Lung (tissue), 12 donors: Measurements from ENCODE around the gene HPCA. TPM values are rescaled to one million over a fixed set of nuclear protein-coding genes. Genes with fewer than 3 reads are reported as not detected.

Experiments
- ATAC-seq: fragments of 200-7000 bp; cut with Tn5 transposase; one replicate; pipeline ENCODE4 v1.9.1; 2020; ENCODE audit warnings: moderate number of reproducible peaks; ENCODE audit not compliant: insufficient read depth, low FRiP score
- DNase-seq, 3 donors: peaks; one replicate each; pipeline ENCODE4 v3.0.0-alpha.2; 2013 to 2017
- H3K27ac ChIP-seq, 2 donors: one replicate each; pipeline ENCODE4 v1.5.1; 2013; ENCODE audit warnings: mild to moderate bottlenecking in 2 of 2, moderate library complexity in 2 of 2, control low read depth in 1 of 2, inconsistent platforms in 1 of 2, low read depth in 1 of 2, low read length in 1 of 2
- H3K27me3 ChIP-seq, 3 donors: one replicate each; pipeline ENCODE4 v1.5.1; 2013; ENCODE audit warnings: low read length in 2 of 3; ENCODE audit not compliant: control insufficient read depth in 3 of 3, insufficient read depth in 3 of 3
- H3K36me3 ChIP-seq, 4 donors: one replicate each; pipeline ENCODE4 v1.5.1; 2013; ENCODE audit warnings: low read length in 4 of 4, mild to moderate bottlenecking in 1 of 4, moderate library complexity in 1 of 4; ENCODE audit not compliant: control insufficient read depth in 4 of 4, insufficient read depth in 4 of 4
- H3K4me1 ChIP-seq, 5 donors: one replicate each; pipeline ENCODE4 v1.5.1; 2013; ENCODE audit warnings: low read length in 5 of 5, mild to moderate bottlenecking in 2 of 5, moderate library complexity in 1 of 5; ENCODE audit not compliant: control insufficient read depth in 5 of 5, insufficient read depth in 5 of 5
- H3K4me3 ChIP-seq: one replicate; pipeline ENCODE4 v1.5.1; 2013; ENCODE audit warnings: mild to moderate bottlenecking, control low read depth, moderate library complexity
- H3K9ac ChIP-seq, 2 donors: one replicate each; pipeline ENCODE4 v1.5.1; 2013; ENCODE audit warnings: low read length in 2 of 2, control low read depth in 1 of 2; ENCODE audit not compliant: insufficient read depth in 1 of 2
- H3K9me3 ChIP-seq, 4 donors: one replicate each; pipeline ENCODE4 v1.5.1; 2013; ENCODE audit warnings: low read length in 3 of 4, mild to moderate bottlenecking in 1 of 4, moderate library complexity in 1 of 4; ENCODE audit not compliant: control insufficient read depth in 4 of 4, insufficient read depth in 3 of 4
- WGBS, 2 donors: extraction: QIAGEN DNeasy Blood & Tissue Kit; methylation state at CpG; one replicate each; pipeline ENCODE4 v1.1.7; 2013; 5-methylcytosine and 5-hydroxymethylcytosine counted together
- polyA plus RNA-seq, 2 donors: library from polyadenylated mRNA; stranded (reverse); fragments of 200-250 nt; gene quantifications; one replicate each; pipeline ENCODE4 v1.2.1, GENCODE V29; 2013
- total RNA-seq, 2 donors: library from RNA; depleted of rRNA in 1 of 2; stranded (reverse); fragments of >200 nt in 1 of 2; gene quantifications; one replicate each; pipeline ENCODE4 v1.2.1, GENCODE V29; 2014 to 2021
- TF ChIP-seq, protein P1 (sequence below): IDR thresholded peaks from 2 replicates; pipeline ENCODE4 v1.5.1; 2012; ENCODE audit warnings: mild to moderate bottlenecking; ENCODE audit errors: control extremely low read depth, extremely low read depth
- donor health status: control.
- donor health status: control.
- donor health status: Bipolar disorder and iron deficiency.
- donor health status: healthy.
- donor health status: DM: yes; HTN: yes; CAD: no.

HPCA gene
- total and polyA plus RNA-seq, 4 donors = 0.19 to 1.3 (median 0.40) TPM; not detected in 1

DNA sequence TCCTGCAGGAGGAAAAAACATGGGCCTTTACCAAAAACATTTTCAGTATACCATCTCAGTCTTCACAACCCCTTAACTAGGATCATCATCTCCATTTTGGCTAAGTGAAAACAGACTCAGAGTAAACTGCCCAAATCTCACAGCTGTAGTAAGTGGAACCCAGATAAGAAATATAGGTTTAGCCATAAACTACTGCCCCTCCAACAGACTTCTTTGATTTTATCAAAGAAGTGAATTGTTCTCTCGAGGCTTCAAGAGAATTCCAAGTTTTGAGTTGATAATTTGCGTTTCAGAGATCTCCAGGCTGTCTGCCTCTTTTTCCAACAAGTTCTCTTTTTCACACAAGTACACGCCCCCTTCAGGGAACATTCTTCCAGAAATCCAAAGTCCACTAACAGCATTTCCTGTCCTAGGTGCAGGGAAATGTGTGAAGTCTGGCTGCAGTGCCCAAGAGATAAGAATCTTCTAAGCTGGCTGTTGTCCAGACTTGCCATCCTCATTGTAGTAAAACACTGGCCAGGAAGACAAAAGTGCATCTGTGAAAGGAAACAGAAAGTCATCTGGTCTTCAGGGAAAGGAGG, 47.5 kb downstream of the HPCA start:
- WGBS, 2 donors = 50 to 53% methylated on average over 3 of the region's 3 CpGs
- no peaks in the 10 kb centered on the region for H3K27me3 ChIP-seq
- DNase-seq (peak in 2 of 3 donors; percentile 37 to 46), ATAC-seq (no peak)
- H3K4me1 ChIP-seq = peaks cover 0 to 6% (median 0%) of the 10 kb centered on the region in 5 donors
- peaks cover 9 to 19% (median 10%) of the 10 kb centered on the region in 4 donors for H3K36me3 ChIP-seq
- no peak overlapping the region for H3K9ac ChIP-seq
- H3K27ac ChIP-seq = peak overlapping the region in 1 of 2 donors; percentile 68
- no peak overlapping the region for H3K4me3 ChIP-seq
- H3K9me3 ChIP-seq = no peaks in the 10 kb centered on the region
- TF ChIP-seq, protein P1, sequence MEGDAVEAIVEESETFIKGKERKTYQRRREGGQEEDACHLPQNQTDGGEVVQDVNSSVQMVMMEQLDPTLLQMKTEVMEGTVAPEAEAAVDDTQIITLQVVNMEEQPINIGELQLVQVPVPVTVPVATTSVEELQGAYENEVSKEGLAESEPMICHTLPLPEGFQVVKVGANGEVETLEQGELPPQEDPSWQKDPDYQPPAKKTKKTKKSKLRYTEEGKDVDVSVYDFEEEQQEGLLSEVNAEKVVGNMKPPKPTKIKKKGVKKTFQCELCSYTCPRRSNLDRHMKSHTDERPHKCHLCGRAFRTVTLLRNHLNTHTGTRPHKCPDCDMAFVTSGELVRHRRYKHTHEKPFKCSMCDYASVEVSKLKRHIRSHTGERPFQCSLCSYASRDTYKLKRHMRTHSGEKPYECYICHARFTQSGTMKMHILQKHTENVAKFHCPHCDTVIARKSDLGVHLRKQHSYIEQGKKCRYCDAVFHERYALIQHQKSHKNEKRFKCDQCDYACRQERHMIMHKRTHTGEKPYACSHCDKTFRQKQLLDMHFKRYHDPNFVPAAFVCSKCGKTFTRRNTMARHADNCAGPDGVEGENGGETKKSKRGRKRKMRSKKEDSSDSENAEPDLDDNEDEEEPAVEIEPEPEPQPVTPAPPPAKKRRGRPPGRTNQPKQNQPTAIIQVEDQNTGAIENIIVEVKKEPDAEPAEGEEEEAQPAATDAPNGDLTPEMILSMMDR = no peak

DNA sequence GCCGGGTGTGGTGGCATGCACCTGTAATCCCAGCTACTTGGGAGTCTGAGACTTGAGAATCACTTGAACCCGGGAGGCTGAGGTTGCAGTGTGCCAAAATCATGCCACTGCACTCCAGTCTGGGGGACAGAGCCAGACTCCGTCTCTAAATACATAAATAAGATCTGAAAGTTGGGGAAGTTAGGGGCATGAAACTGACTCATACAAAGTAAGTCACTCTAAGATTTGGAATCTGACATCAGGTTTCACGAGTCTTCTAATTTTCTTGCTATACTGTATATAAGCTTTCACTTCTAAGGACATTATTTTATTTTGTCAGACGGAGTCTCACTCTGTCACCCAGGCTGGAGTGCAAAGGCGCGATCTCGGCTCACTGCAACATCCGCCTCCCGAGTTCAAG, 48.2 kb downstream of the HPCA start:
- Histone ChIP-seq H3K4me3 (no peak overlapping the region), H3K9ac (no peak overlapping the region), H3K36me3 (peaks cover 9 to 19% (median 10%) of the 10 kb centered on the region in 4 donors), H3K9me3 (no peaks in the 10 kb centered on the region), H3K4me1 (peaks cover 0 to 6% (median 0%) of the 10 kb centered on the region in 5 donors), H3K27ac (no peak overlapping the region), H3K27me3 (no peaks in the 10 kb centered on the region)
- DNase-seq (no peak), ATAC-seq (no peak)
- WGBS, 2 donors = 95 to 96% methylated on average over 10 of the region's 10 CpGs
- TF ChIP-seq, protein P1 = no peak

DNA sequence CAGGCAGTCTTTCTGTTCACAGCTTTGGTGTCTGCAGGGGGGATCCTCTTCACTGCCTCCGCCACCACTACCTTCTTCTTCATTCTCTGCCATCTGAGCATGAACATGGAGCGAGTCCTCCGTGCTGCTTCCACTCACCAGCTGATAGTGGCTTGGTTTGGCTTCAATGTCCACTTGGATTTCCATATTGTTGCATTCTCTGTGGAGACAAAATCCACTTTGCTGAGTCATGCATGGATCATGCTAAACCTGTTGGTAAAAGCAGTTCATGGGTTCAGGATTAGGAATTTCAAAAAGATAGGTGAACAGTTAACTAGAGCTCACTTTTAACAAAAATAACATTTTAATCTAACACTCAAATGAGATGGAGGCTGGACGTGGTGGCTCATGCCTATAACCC, 50.8 kb downstream of the HPCA start:
- DNase-seq = no peak
- H3K27ac ChIP-seq = no peak overlapping the region
- H3K4me3 ChIP-seq = no peak overlapping the region
- H3K9me3 ChIP-seq = no peaks in the 10 kb centered on the region
- 96 to 99% methylated on average over 4 of the region's 4 CpGs for WGBS, 2 donors
- H3K27me3 ChIP-seq = no peaks in the 10 kb centered on the region
- no peak overlapping the region for H3K9ac ChIP-seq
- TF ChIP-seq, protein P1 = no peak
- no peak for ATAC-seq
- peaks cover 0 to 6% (median 0%) of the 10 kb centered on the region in 5 donors for H3K4me1 ChIP-seq
- H3K36me3 ChIP-seq = peaks cover 13 to 24% (median 18%) of the 10 kb centered on the region in 4 donors
